GM19023 (cell line): ENCODE measurements around the gene TTLL11.
"Not testable (repeated sequence)": the region's sequence is repeated elsewhere in the genome, so short reads cannot be mapped to it uniquely, and the experiment has no call there.

Experiments used
- ATAC-seq: cut with Tn5 transposase; IDR thresholded peaks from one replicate; pipeline ENCODE4 v1.9.1; 2021; ENCODE audit warnings: mild to moderate bottlenecking, moderate library complexity; ENCODE audit not compliant: unreplicated experiment

Gene TTLL11

DNA sequence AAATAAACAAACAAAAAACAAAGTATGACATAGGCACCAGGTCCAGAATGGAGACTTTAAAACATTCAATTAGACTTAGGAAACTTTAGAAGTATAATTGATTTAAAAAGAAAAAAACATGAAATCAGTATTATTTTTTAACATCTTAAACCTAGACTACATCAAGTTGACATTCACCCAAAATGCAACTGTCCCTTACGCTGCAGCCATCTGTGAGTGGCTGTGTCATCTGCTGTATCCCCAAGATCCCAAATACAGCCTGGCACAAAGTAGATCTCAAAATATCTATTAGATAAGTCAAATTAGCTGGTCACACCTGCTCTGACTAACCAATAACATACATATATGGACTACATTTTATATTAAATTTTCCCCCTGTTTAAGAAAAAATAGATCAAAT, 7.8 kb downstream of the TTLL11 start:
- ATAC-seq, result no peak

DNA sequence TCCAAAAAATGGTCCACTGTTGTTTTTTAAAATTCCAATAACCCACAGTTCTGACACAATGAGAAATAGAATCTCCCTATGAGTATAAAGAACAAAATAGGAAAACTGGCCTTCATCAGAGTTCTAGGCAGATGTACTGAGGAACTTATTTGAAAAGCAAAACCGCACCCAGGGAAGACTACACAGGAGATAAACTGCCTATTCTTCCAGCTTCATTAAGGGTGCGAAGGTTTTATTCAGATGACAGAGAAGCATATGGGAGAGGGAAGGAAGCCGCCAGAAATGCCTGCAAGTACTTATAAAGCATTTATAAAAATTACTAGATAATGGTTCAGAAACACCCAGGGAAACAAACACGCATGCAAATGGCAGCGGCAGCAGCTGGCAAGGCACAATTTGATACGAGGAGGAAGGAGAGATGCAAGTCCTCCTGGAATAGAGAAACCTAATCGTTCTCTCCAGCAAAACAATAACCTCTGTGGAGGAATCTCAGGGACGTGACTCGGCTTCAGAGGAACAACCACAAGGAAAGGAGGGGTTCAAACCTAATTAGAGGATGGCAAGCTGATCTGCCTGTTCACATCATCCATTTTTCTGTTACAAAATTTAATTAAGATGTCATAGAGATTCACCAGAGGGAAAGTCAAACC, 9.0 kb downstream of the TTLL11 start:
- ATAC-seq, result no peak

- no peak for ATAC-seq
Observed at GRCh38 chr9:122080986-122081385, 12.1 kb downstream of the TTLL11 start.

DNA sequence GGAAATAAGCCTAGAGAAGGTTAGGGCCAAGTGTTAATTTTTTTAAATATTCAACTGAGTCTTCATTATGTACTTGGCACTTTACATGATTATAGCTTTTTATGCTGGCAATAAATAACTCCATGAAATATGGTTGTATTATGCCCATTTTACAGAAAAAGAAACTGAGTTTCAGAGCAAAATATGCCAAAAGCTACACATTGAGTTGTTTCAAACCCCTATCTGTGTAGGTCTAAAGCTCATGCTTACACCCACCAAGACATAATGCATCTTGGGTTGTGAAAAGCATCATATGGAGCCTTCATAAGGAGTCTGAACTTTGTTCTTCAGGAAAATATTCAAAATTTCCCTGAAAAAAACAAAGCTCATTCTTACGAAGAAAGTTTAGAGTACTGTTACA, 14.6 kb downstream of the TTLL11 start:
- no peak for ATAC-seq

- no peak for ATAC-seq
Observed at GRCh38 chr9:122076773-122077172, 16.3 kb downstream of the TTLL11 start.

DNA sequence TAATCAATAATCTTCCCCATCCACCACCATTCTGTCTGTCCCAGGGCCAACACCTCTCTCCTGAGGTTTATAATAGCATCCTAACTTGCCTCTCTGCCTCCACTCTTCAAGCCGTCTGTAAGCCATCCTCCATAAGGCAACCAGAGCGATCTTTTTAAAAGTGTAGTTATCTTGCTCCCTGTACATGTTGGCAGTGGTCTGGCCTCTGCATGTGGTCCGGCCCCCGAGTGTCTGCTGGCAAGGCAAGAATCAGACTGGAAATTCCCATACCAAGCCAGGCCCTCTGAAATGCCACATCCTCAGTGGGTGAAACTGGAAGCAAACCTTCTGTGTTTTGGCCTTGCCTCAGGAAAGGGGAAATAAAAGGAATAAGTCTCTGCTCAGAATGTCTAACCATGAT, 17.0 kb downstream of the TTLL11 start:
- ATAC-seq, result no peak

DNA sequence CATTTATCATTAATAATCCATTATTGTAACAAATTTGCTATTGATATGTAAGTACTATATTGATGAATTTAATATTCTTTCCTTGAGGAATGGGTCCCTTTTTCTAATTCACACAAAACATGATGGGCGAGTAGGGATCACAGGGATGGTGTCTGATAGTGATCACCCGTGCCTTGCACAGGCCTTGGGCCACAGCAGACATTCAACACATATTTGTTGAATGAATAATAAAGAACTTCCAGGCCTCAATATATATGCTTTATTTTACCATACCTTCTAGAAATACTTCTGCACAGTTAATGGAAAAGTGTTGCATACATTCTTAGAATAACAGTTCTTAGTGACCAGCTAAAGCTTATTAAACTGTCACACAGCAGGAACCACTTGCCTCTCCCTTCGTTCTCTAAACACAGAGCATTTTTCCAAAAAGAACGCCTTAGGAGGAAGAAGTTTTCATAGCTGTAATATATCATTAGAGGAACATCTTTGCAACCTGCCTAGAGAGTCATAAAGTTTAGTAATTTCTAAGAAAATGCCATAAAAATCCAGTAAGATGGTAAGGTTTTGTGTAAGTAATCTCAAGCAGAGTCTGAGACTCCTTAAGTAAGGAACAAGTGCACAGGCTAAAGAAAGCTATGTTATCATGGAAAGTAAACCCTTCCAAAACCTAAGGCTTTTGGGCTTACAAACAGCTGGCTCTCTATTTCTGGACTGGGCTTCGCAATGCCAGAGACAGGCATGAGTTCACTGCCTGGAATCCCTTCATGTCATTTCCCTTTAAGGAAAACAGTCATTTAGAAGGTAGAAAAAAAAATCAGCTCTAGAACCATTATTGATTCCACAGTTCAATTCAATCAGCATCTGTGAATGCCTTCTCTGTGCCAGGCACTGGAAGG, 17.7 kb downstream of the TTLL11 start:
- no peak for ATAC-seq

DNA sequence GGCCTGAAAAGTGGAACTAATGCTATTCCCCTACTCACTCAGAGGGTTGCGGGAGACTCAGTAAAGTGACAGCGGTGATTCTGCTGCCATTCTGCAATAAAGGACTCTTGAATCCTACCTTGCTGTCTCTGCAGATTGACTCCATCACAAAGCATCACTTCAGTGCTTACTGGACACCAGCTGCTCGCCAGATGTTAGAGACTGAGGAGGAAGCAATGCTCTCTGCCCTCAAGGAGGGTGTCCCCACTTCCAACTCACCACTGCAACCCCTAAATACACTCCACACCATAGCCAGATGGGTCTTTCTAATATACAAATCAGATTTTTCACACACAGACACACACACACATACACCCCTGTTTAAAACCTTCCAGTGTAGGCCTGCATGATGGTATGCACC, 21.4 kb downstream of the TTLL11 start:
- no peak for ATAC-seq

DNA sequence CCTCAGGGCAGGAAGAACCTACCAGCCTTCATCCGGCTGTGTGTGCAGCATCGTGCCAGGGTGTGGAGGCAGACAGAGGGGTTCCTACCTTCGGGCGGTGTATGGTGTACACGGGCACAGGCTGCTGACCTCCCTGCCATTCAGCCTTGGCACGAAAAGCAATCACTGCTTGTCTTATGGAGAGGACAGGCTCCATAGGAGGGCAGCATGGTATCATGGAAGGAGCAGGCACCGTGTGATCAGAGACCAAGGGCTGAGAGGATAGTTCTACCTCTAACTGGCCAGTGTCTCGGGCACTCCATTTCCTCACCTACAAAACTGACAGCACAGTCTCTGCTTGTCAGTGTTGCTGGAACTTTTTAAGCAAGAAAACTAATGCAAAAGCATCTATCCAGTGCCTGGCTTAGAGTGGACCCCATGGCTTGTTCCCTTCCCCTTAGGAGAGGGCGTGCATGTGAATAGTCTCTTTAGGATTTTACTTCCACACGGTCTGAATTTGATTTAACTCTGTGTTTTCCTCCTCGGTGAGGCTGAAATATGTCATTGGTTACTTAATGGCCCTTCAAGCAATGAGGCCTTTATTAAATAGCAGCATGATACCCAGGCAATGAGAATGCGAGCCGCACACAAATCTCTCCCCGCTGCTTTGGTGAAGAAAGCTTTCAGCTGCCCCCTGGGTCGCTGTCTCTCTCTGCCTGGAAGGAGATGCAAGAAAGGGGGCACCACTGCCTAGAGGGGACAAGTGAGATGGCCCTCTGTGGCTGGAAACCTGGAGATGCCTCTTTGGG, 22.2 kb downstream of the TTLL11 start:
- no peak for ATAC-seq

GRCh38 chr9:122066680-122067079, 26.4 kb downstream of the TTLL11 start:
- not testable (repeated sequence) for ATAC-seq

DNA sequence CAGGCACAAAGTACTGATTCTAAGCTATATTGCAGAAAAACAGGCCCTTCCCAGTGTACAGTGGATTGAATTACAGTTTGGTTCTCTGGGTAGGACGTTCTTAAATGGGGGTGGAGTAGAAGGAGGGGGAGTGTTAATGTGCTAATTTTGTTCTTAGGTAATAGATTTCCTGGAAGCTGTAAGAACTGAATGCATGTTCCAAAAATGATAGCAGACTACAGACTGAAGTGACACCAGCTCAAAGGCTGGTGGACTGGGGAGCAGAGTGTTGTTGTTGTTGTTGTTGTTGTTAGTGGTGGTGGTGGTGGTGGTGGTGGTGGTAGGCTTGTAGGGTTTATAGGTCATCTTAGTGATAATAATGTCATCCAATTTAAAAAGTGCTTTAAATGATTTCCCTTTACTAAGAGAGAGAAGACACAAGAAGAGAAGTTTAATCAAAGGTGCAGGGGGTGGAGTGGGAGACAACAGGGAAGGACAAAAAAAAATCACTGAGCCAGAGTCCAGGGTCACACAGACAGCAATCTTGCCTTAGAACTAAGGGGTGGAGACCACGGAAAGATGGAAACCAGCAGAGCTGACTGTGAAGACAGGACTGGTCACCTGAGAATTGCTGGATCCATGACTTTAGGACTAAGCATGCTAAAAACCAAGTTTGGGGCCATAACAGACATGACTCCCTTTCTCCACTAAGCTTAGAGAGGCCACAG, 27.0 kb downstream of the TTLL11 start:
- ATAC-seq, result no peak

- ATAC-seq, result no peak
Observed at GRCh38 chr9:122060481-122060880, 32.6 kb downstream of the TTLL11 start.

DNA sequence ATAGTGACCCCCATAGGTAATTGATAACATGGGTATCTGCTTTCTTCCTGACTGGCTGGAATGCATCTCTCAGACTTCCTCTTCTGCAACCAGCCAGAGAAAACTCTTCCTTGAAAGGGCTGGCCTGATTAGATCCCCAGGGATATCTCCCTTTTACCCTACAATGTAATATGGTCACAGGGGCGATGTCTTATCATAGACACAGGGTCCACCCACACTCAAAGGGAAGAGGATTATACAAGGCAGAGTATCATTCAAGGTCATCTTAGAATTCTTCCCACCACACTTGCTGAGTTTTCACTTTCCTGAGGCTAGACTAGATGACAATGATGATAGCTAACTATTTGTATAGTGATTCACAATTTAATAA, 33.2 kb downstream of the TTLL11 start:
- ATAC-seq, result no peak

DNA sequence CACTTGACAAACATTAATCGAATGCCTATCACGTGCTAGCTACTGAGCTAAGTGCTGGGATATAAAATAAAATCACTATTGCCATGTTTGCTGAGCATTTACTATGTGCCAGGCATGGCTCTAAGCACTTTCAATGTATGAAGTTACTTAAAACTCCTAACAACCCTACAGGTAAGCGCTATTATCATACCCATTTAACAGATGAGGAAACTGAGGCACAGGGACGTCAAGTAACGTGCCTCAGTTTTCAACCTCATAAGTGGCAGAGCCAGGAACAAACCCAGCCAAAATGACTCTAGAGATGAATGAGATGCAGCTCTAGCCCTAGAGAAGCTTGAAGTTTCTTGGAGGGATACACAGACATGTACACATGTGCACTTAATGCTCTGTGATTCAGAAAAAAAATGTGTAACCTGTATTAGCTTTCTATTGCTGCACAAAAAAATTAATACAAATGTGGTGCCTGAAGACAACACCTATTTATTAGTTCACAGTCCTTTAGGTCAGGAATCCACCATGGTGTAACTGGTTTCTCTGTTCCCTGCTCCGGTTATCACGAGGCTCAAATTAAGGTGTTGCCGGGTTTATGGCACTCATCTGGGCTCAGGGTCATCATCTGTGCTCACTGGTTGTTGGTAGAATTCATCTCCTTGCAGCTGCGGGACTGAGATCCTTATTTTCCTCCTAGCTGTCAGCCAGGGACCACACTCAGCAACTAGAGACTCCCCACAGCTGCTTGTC, 33.7 kb downstream of the TTLL11 start:
- ATAC-seq, result no peak

GRCh38 chr9:122058709-122059108, 34.4 kb downstream of the TTLL11 start:
- no peak for ATAC-seq

DNA sequence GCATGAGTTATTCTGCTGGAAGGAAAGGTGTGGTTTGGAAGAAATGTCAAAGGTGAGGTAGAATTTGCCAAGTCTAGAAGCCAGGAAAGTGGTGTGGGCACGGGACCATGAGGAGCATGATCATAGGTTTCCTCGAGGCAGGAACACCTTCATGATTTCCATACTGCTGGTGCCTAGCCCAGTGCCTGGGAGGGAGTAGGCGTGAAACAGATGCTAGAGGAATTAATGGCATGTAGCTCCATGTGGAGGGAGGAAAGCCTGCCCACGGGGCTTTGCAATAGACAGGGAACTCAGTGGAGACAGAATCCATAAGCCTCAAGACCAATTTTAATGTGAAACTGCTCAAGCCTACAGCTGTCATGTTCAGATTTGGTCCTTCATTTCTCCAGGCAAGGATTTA, 35.1 kb downstream of the TTLL11 start:
- ATAC-seq, result no peak

- no peak for ATAC-seq
Observed at GRCh38 chr9:122057211-122057610, 35.9 kb downstream of the TTLL11 start.

GRCh38 chr9:122056484-122056883, 36.6 kb downstream of the TTLL11 start:
- no peak for ATAC-seq

- ATAC-seq, result no peak
Observed at GRCh38 chr9:122055701-122056100, 37.4 kb downstream of the TTLL11 start.

GRCh38 chr9:122053567-122054350, 39.3 kb downstream of the TTLL11 start:
- ATAC-seq, result no peak
